Measurements from ENCODE around the gene SAE1.

GRCh38 chr19:47093841-47094240, 36.8 kb upstream of the SAE1 start:
- TF ChIP-seq, protein P1, sequence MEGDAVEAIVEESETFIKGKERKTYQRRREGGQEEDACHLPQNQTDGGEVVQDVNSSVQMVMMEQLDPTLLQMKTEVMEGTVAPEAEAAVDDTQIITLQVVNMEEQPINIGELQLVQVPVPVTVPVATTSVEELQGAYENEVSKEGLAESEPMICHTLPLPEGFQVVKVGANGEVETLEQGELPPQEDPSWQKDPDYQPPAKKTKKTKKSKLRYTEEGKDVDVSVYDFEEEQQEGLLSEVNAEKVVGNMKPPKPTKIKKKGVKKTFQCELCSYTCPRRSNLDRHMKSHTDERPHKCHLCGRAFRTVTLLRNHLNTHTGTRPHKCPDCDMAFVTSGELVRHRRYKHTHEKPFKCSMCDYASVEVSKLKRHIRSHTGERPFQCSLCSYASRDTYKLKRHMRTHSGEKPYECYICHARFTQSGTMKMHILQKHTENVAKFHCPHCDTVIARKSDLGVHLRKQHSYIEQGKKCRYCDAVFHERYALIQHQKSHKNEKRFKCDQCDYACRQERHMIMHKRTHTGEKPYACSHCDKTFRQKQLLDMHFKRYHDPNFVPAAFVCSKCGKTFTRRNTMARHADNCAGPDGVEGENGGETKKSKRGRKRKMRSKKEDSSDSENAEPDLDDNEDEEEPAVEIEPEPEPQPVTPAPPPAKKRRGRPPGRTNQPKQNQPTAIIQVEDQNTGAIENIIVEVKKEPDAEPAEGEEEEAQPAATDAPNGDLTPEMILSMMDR (IDR thresholded peaks at IDR 0.05): no peak
- TF ChIP-seq EZH2 (IDR thresholded peaks at IDR 0.05; ENCODE audit: borderline replicate concordance, insufficient read depth, low read depth, low read length, poor library complexity, severe bottlenecking): no peak
